Trophoblast cell (in vitro differentiated cells and primary cell): ENCODE results near the gene CSF3R.

Experiments
- DNase-seq, 2 donors: peaks; one replicate each; pipeline ENCODE4 v3.0.0-alpha.2; 2016
- H2AFZ ChIP-seq: 2 replicates; pipeline ENCODE4 v1.6.1; 2013; ENCODE audit warnings: low read length, moderate library complexity, mild to moderate bottlenecking; ENCODE audit not compliant: insufficient read depth, poor library complexity
- H2AK5ac ChIP-seq: 2 replicates; pipeline ENCODE4 v1.6.1; 2013; ENCODE audit warnings: mild to moderate bottlenecking, low read length
- H2BK120ac ChIP-seq: 2 replicates; pipeline ENCODE4 v1.6.1; 2013; ENCODE audit warnings: low read length, mild to moderate bottlenecking, moderate library complexity; ENCODE audit not compliant: insufficient read depth, poor library complexity
- H2BK12ac ChIP-seq: 2 replicates; pipeline ENCODE4 v1.6.1; 2013; ENCODE audit warnings: mild to moderate bottlenecking, low read length, moderate library complexity
- H2BK5ac ChIP-seq: 2 replicates; pipeline ENCODE4 v1.6.1; 2013; ENCODE audit warnings: low read length, low read depth, moderate library complexity, mild to moderate bottlenecking; ENCODE audit not compliant: poor library complexity
- H3K14ac ChIP-seq: 2 replicates; pipeline ENCODE4 v1.6.1; 2013; ENCODE audit warnings: mild to moderate bottlenecking, low read length
- H3K18ac ChIP-seq: 2 replicates; pipeline ENCODE4 v1.6.1; 2013; ENCODE audit warnings: mild to moderate bottlenecking, low read length
- H3K23ac ChIP-seq: 2 replicates; pipeline ENCODE4 v1.6.1; 2013; ENCODE audit warnings: low read length
- H3K27ac ChIP-seq: 2 replicates; pipeline ENCODE4 v1.5.1; 2013; ENCODE audit warnings: low read depth, mild to moderate bottlenecking, inconsistent platforms, low read length, moderate library complexity
- H3K27me3 ChIP-seq: 2 replicates; pipeline ENCODE4 v1.6.1; 2013; ENCODE audit warnings: inconsistent platforms, mild to moderate bottlenecking, low read length, moderate library complexity; ENCODE audit not compliant: insufficient read depth
- H3K36me3 ChIP-seq, 2 experiments: 1 replicate in 1 of 2; 2 replicates in 1 of 2; pipeline ENCODE4 v1.6.1; 2013; ENCODE audit warnings: low read length in 2 of 2, mild to moderate bottlenecking in 2 of 2, moderate library complexity in 1 of 2; ENCODE audit not compliant: insufficient read depth in 2 of 2, control insufficient read depth in 1 of 2
- H3K4ac ChIP-seq: 2 replicates; pipeline ENCODE4 v1.6.1; 2013; ENCODE audit warnings: low read depth, mild to moderate bottlenecking, low read length, moderate library complexity
- H3K4me1 ChIP-seq, 2 experiments: 1 replicate in 1 of 2; 2 replicates in 1 of 2; pipeline ENCODE4 v1.6.1; 2013; ENCODE audit warnings: low read length in 2 of 2, mild to moderate bottlenecking in 2 of 2, moderate library complexity in 1 of 2; ENCODE audit not compliant: insufficient read depth in 2 of 2, control insufficient read depth in 1 of 2
- H3K4me2 ChIP-seq: 2 replicates; pipeline ENCODE4 v1.6.1; 2013; ENCODE audit warnings: inconsistent platforms, mild to moderate bottlenecking, low read length, moderate library complexity
- H3K4me3 ChIP-seq: 2 replicates; pipeline ENCODE4 v1.5.1; 2013; ENCODE audit warnings: mild to moderate bottlenecking, low read depth, low read length, inconsistent platforms
- H3K79me1 ChIP-seq: one replicate; pipeline ENCODE4 v1.6.1; 2013; ENCODE audit warnings: low read length
- H3K79me2 ChIP-seq: 2 replicates; pipeline ENCODE4 v1.6.1; 2013; ENCODE audit warnings: low read length, mild to moderate bottlenecking; ENCODE audit not compliant: control insufficient read depth, insufficient read depth, poor library complexity
- H3K9ac ChIP-seq: 2 replicates; pipeline ENCODE4 v1.6.1; 2013; ENCODE audit warnings: mild to moderate bottlenecking, low read length
- H3K9me3 ChIP-seq: 2 replicates; pipeline ENCODE4 v1.6.1; 2013; ENCODE audit warnings: low read depth, mild to moderate bottlenecking, control low read depth, inconsistent platforms, low read length; ENCODE audit not compliant: insufficient read depth
- H4K12ac ChIP-seq: 2 replicates; pipeline ENCODE4 v1.6.1; 2013; ENCODE audit warnings: low read depth, mild to moderate bottlenecking, low read length, moderate library complexity
- H4K8ac ChIP-seq: 2 replicates; pipeline ENCODE4 v1.6.1; 2013; ENCODE audit warnings: low read depth, mild to moderate bottlenecking, low read length, moderate library complexity
- H4K91ac ChIP-seq: one replicate; pipeline ENCODE4 v1.6.1; 2013; ENCODE audit warnings: low read depth, mild to moderate bottlenecking, low read length, moderate library complexity
- WGBS: extraction: QIAGEN DNeasy Blood & Tissue Kit; methylation state at CpG from one replicate; pipeline ENCODE4 v1.1.7; 2013; ENCODE audit warnings: missing lambda C conversion rate; ENCODE audit not compliant: insufficient read length, insufficient coverage; ENCODE audit errors: extremely low coverage; 5-methylcytosine and 5-hydroxymethylcytosine counted together

The CSF3R gene

GRCh38 chr1:36476945-36477344 is 5.8 kb downstream of the CSF3R start:
- H3K27me3 ChIP-seq: no peaks in the 10 kb centered on the region
- no peak overlapping the region for H3K14ac ChIP-seq
- no peak overlapping the region for H4K8ac ChIP-seq
- no peak overlapping the region for H3K18ac ChIP-seq
- H3K4me2 ChIP-seq: no peak overlapping the region
- peaks cover 0 to 13% of the 10 kb centered on the region in 2 experiments for H3K36me3 ChIP-seq
- H4K12ac ChIP-seq: no peak overlapping the region
- H2BK12ac ChIP-seq: no peak overlapping the region
- peaks cover 2% of the 10 kb centered on the region for H3K79me2 ChIP-seq
- H3K4ac ChIP-seq: no peak overlapping the region
- no peak overlapping the region for H3K27ac ChIP-seq
- no peak overlapping the region for H2AK5ac ChIP-seq
- no peak overlapping the region for H2BK120ac ChIP-seq
- H4K91ac ChIP-seq: no peak overlapping the region
- H3K4me3 ChIP-seq: no peak overlapping the region
- H2BK5ac ChIP-seq: no peak overlapping the region
- no peak overlapping the region for H3K9ac ChIP-seq
- peaks cover 0 to 4% of the 10 kb centered on the region in 2 experiments for H3K4me1 ChIP-seq
- no peak overlapping the region for H3K23ac ChIP-seq
- peaks cover 4% of the 10 kb centered on the region for H3K79me1 ChIP-seq
- no peak for DNase-seq
- WGBS: no CpG with 5 or more reads among the region's 5 CpGs
- peaks cover 3% of the 10 kb centered on the region for H3K9me3 ChIP-seq
- H2AFZ ChIP-seq: no peak overlapping the region

DNA sequence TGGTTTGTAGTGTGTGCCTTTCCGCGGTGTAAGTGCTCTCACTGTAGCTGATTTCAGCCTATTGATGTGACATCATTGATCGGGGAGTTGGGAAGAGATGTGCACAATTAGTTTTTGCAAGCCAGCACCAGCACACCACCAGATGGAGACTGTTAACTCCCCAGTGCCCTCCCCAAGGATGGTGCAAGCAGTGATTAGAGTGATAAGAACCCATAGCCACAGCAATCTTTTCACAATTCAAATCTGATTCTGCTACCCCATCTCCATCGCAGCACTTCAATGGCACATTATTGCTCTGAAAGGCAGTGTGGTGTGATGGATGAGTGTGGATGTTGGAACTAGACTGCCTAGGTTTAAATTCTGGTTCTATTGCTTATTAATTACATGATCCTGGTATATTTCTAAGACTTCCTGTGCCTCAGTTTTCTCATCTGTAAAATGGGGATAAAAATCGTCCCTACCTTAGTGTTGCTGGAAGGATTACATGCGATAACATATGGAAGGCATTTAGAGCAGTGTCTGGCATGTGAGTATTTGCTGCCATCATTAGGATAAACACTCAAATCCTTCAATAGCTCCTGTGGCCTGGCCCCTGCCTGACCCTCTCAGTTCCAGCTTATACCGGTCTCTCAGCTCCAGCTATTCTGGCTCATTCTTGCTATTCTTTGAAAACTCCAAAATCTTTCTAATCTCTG is 6.7 kb downstream of the CSF3R start:
- Histone ChIP-seq H2BK12ac (no peak overlapping the region), H4K8ac (no peak overlapping the region), H3K27ac (no peak overlapping the region), H2BK120ac (no peak overlapping the region), H3K9ac (no peak overlapping the region), H3K23ac (no peak overlapping the region), H4K91ac (no peak overlapping the region), H3K36me3 (peaks cover 0 to 11% of the 10 kb centered on the region in 2 experiments), H3K9me3 (peaks cover 3% of the 10 kb centered on the region), H3K79me1 (peaks cover 2% of the 10 kb centered on the region), H2AFZ (no peak overlapping the region), H4K12ac (no peak overlapping the region), H3K4me2 (no peak overlapping the region), H3K4me3 (no peak overlapping the region), H3K79me2 (peaks cover 2% of the 10 kb centered on the region), H3K4ac (no peak overlapping the region), H3K27me3 (no peaks in the 10 kb centered on the region), H2AK5ac (no peak overlapping the region), H2BK5ac (no peak overlapping the region), H3K14ac (no peak overlapping the region), H3K4me1 (peaks cover 0 to 4% of the 10 kb centered on the region in 2 experiments), H3K18ac (no peak overlapping the region)
- DNase-seq: no peak
- no CpG with 5 or more reads among the region's 7 CpGs for WGBS

DNA sequence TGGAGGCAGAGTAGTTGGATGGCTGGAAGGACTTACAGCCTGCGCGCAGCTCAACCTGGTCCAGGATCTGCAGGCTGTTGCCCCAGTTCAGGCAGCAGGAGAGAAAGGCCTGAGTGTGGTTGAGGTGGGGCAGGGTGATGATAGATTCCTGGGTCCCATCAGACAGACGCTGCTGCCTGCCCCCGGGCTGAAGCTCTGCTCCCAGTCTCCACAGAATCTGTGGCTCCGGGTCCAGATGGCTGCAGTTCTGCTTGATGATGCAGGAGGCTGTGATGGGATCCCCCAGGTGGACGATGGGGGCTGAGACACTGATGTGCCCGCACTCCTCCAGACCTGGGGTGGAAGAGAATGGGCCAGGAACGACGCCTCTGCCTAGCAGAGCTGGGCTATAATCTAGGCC is 7.4 kb downstream of the CSF3R start:
- Histone ChIP-seq H2BK120ac (no peak overlapping the region), H3K23ac (no peak overlapping the region), H3K18ac (no peak overlapping the region), H2AFZ (no peak overlapping the region), H3K4me3 (no peak overlapping the region), H3K4ac (no peak overlapping the region), H3K4me2 (no peak overlapping the region), H3K4me1 (peaks cover 0 to 4% of the 10 kb centered on the region in 2 experiments), H2BK5ac (no peak overlapping the region), H3K79me2 (peaks cover 2% of the 10 kb centered on the region), H3K79me1 (peaks cover 2% of the 10 kb centered on the region), H4K91ac (no peak overlapping the region), H3K9me3 (peaks cover 1% of the 10 kb centered on the region), H3K14ac (no peak overlapping the region), H3K36me3 (peaks cover 0 to 10% of the 10 kb centered on the region in 2 experiments), H3K27ac (no peak overlapping the region), H4K12ac (no peak overlapping the region), H2AK5ac (no peak overlapping the region), H2BK12ac (no peak overlapping the region), H3K27me3 (no peaks in the 10 kb centered on the region), H3K9ac (no peak overlapping the region), H4K8ac (no peak overlapping the region)
- no CpG with 5 or more reads among the region's 9 CpGs for WGBS
- no peak for DNase-seq

DNA sequence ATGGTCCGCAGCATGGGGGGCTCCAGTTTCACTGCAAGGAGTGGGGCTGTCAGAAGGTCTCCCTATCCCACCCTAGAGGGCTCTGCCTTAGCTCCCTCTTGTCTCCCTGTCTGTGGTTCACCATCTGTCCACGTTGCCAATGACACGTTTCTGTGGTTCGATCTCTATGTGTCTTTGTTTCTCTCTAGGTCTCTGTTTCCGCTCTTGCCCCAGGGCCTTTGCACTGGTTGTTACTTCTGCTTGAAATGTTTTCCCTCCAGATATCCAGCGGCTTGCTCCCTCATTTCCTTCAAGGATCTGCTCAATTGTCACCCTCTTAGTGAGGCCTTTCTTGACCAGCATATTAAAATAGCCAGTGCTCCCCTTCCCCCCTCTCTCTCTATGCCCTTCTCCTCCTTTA is 10.1 kb downstream of the CSF3R start:
- H3K18ac ChIP-seq: no peak overlapping the region

More for the DNA sequence above, 10.1 kb downstream of the CSF3R start:
- Histone ChIP-seq H3K4me1 (no peaks in the 10 kb centered on the region), H3K27ac (no peak overlapping the region), H3K14ac (no peak overlapping the region), H3K23ac (no peak overlapping the region), H3K4me3 (no peak overlapping the region), H4K91ac (no peak overlapping the region), H3K27me3 (no peaks in the 10 kb centered on the region), H3K79me1 (no peaks in the 10 kb centered on the region), H2BK5ac (no peak overlapping the region), H3K9me3 (no peaks in the 10 kb centered on the region), H2BK12ac (no peak overlapping the region), H3K4ac (no peak overlapping the region), H3K36me3 (peaks cover 0 to 10% of the 10 kb centered on the region in 2 experiments), H2AFZ (no peak overlapping the region), H2AK5ac (no peak overlapping the region), H3K4me2 (no peak overlapping the region), H3K79me2 (peaks cover 2% of the 10 kb centered on the region), H4K8ac (no peak overlapping the region), H3K9ac (no peak overlapping the region), H4K12ac (no peak overlapping the region), H2BK120ac (no peak overlapping the region)
- no peak for DNase-seq
- no CpG with 5 or more reads among the region's 6 CpGs for WGBS
